HTERT RPE-1 (cell line): Measurements from ENCODE around the gene KIF21A.

Experiments used
- in situ Hi-C: fragments of 300-500 bp; cut with MboI; formaldehyde crosslinking; loops from 4 replicates; pipeline ENCODE4 v1.14.3; 2020; ENCODE audit warnings: low sequenced_read_pairs

Gene KIF21A

DNA sequence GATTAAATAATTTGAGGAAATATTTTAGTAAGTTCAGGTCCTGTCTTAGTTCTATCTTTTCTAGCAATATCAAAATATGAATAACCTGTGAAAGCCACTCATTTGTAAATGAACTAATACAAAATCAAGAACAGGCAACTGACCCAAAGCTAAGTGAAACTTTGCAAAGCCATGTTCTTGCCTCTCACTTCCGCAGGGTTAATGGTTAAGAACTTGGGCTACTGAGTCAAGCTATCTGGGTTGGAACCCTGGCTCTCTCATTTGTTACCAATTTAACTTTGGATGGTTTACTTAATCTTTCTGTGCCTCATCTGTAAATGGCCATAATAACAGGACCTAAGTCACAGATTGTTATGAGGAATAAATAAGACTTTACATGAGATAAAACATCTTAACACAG lies 2.8 kb downstream of the KIF21A start:
- in situ Hi-C loops = no loop called here

DNA sequence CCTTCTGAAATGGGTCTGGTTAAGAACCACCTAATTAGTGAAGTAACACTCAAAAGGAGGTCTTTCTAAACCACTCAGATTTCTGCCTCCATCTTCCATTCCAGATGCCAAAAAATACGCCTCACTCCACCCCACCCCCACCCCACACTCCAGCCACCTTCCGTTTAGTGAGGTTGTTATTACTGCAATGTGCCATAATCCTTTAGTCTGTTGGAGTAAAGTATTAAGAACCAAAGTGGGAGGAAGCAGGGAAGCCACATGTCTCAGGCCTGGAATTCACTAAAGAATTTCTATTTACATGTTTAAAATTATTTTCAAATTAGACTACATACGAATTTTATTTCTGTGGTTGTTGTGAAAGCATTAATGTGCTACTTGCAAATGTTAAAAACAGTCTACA lies 7.4 kb downstream of the KIF21A start:
- in situ Hi-C loops = no loop called here

DNA sequence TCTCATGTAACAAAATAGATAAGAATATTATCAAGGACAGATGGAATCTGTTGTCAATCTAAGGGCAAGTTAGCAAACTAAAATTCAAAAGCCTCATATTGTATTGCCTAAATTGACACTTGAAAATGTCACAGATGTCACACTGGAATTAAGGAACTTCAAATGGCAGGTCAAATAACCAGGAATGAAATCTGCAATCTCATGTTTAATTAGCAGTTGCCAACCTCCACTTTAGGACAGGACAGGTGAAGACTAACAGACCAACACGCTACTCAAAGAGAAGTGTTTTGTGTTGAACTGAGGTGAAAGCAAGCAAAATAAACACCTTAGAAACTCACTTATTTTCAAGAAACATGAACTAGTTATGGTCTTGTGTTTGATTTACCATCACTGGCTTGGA lies 11.1 kb downstream of the KIF21A start:
- in situ Hi-C loops = no loop called here

DNA sequence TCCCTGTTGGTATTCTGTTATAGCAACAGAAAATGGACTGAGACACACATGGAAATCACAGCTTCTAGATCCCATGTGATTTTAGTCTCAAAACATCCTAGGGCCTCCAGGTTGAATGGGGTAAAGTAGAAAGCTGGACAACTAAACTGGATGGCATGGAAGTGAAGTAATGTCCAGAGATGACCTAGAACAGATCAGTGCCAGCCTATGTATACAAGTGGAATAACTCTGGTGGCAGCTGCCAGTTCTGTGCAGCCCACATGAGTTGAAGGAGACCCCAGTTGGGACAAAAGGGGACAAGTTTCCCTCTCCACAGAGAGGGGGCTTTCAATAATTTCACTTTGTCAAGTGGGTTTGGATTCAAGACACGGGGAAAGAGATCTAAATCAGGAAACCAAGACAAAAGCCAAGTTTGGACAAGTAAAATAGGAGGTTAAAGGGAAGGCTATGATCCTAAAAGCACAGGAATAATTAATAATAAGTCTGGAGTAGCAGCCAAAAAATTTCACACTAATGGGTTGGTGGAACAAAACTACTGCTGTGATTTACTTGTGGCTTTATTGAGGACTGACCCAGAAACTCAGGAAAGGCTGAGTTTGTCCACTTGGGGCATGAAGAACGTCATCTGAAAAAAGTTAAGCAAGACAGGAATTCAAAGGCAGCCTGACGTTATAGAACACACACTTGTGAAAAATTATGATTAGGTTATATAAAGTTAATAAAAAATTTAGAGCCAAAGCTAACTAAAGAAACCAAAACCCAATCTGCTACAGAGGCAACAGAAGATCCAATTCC lies 11.7 kb downstream of the KIF21A start:
- in situ Hi-C loops = no loop called here

DNA sequence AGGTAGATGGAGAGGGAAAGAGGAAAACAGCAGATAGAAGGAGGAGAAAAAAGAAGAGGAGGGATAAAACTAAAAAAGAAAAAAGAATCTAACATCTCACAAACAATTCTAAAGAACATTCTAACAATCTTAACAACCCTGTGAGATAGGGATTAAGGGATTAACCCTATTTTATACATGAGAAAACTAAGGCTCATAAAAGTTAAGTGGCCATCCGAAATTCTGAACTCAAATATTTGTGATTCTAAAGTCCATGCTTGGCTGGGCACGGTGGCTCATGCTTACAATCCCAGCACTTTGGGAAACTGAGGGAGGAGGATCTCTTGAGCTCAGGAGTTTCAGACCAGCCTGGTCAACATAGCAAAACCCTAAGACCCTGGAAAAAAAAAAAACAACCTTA lies 13.1 kb downstream of the KIF21A start:
- in situ Hi-C loops = no loop called here

DNA sequence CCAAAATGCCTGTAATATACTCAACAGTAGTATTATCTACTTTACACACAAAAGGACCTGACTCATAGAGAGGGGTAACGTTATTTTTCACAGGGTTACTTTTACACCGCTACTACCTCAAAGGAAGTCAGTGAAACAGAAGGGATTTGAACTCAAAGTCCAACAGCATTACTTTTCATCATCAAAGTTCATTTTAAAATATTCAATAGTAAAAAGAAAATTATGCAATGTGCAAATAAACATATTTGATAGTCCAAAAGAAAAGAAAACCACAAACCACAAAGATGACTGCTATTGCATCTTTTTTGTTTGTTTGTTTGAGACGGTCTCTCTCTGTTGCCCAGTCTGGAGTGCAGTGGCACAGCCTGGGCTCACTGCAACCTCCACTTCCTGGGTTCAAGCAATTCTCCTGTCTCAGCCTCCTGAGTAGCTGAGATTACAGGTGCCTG lies 15.5 kb downstream of the KIF21A start:
- in situ Hi-C loops = no loop called here

DNA sequence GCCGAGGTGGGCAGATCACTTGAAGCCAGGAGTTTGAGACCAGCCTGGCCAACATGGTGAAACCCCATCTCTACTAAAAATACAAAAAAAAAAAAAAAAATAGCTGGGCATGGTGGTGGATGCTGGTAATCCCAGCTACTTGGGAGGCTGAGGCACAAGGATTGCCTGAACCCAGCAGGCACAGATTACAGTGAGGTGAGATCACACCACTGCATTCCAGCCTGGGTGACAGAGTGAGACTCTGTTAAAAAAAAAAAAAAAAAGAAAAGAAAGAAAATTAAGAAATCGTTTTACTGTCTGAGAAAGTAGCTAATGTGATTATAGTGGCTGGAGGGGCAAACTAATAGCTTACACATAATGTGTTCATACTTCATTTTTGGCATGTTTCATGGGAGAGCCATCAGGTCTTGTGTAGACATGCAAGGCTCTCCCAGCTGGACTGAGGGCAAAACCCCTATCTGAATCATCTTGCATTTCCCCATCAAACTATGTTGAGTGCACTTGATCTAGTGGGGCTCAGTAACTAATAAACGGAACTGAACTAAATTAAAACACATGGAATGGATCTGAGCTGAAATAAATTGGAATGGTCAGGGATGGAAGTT lies 16.2 kb downstream of the KIF21A start:
- in situ Hi-C loops = no loop called here

DNA sequence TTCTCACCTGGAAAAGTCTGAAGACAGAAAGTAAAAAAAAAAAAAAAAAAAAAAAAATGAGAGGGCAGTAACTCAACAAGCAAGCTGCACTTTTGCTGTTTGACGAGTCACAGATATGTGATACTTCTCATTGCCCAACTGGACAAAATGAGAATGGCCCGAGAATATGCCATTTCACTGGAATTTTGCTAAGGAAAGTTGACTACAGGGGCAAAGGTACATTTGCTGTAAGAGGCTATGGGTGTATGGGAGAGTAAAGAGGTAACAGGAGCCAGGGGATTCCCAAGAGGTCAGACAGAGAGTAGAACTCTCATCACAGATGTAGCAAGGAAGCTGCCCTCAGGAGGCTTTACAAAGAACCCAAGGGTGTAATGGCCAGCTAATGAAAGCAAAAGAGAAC lies 22.9 kb downstream of the KIF21A start:
- in situ Hi-C loops = no loop called here

DNA sequence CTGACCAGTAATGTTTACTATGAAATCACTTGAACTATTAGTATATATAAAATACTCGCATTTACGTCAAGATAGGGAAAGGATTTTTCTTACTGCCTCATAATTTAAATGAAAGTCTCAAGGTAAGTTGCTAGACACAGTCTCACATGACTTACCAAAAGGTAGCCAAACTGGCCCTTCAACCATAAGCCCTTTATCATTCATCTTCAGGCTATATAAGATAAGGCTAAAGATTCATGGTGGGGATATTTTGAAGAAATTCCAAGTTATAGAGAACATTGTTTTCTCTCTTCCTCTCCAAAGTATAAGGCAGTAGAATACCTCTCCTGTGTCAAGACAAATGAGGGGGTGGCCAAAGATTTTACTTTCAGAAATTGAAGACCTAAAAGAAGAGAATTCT lies 23.4 kb downstream of the KIF21A start:
- in situ Hi-C loops = no loop called here

DNA sequence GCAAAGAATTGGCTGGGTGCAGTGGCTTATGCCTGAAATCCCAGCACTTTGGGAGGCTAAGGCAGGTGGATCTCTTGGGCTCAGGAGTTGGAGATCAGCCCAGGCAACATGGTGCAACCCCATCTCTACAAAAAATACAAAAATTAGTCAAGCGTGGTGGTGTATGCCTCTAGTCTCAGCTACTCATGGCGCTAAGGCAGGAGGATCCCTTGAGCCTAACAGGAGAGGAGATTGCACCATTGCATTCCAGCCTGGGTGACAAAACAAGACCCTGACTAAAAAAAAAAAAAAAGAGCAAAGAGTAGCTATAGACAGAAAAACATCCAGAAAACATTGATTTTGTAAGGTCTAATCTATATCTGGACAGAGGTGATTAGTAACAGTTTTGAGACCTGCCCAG lies 25.0 kb downstream of the KIF21A start:
- in situ Hi-C loops = no loop called here

DNA sequence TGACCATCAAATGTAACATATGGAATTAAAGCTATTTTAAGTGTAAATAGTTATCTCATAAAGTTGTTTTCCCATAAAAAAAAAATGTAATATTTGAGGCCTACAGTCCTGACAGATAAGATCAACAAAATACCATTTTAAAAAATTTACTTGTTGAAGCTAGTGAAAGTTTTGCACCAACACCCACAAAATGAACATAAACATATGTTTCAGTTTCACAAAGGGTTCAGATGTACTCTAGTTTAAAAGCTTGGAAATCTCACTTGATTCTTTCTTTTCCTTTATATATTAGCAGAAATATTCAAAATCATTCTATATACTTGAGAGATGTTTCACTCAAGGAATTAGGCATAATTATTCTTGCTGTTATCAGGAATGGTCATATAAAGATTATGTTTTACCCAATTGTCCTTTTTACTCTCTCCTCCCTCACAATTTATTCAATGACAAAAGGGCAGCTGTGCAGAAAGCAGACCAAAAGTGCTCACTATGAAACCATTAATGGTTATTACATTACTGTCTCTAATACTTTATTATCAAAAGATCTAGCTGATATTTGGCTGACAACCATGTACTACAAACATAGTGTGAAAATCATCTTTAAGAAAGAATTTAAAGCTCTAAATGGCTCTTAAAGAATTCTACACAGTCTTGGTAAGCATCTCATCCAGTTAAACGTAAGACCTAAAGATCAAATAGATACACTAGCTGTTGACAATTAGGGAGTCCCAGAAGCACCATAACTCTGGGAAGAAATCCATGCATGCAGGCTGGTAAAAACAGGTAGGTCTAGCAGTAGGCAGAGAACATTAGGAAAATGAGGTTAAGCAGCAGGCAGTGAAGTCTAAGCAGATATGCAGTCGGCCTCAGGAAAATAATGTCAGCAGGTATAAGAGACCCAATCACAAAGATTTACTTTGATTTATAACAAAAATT lies 28.8 kb downstream of the KIF21A start:
- in situ Hi-C loops = no loop called here

DNA sequence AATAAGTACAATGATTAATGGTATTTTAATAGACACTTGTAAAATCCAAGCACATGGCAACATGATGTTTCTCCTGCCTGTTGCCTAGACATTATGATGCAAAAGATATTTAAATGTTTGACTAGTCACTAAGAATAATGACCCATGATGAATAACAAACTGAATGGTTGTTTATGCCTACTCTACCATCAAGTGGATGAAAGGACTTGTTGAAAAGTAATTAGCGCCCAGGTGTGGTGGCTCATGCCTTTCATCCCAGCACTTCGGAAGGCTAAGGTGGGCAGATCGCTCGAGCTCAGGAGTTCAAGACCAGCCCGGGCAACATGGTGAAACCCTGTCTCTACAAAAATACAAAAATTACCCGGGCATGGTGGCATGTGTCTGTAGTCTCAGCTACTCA lies 30.7 kb downstream of the KIF21A start:
- in situ Hi-C loops = no loop called here

DNA sequence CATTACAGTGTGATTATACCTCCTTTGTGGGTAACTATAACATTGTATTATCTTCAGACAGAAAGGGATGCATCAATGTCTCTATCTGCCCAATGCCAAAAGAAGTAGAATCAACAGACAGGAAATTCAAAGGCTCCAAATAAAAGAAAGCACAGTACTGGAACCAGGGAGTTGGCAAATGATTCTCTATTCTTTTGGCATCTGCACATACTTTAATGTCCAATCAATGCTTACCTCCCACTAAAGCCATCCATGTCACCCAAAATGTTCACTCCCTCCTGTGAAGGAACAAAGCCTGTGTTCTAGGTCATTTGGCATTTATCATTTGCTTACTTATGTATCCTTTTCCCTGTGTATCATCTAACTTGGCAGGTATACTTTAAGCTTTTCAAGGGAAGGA lies 36.7 kb downstream of the KIF21A start:
- in situ Hi-C loops = no loop called here

DNA sequence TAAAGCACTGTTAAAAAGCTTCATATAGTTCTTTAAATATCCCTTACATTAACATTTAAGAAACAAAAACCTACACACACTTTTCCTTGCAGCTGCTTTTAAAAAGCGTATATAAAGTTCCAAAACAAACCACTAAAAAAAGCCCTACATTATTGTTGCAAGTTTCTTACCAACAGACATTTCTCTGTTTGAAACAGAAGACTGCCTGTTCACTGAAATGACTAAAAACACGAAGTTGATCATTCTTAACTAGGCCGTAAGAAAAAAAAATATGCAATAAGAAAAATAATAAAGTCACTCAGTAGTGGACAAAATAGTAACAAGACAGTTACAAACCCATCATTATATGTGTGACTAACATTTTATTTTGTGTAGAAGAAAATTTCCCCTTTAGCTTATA lies 37.3 kb downstream of the KIF21A start:
- in situ Hi-C loops = no loop called here

DNA sequence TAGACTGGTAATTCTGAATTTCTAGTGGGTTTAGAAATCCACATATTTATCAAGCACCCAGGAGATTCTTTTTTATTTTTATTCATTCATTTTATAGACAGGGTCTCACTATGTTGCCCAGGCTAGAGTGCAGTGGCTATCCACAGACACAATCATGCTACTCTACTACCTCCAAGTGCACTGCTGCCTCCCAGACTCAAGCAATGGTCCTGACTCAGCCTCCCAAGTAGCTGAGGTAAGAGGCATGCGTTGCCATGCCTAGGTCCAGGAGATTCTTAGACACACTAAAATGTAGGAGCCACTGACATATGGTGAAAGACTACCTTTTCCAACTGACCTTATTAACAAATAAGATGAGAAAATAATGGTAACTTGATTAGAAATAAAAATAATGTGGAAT lies 38.9 kb downstream of the KIF21A start:
- in situ Hi-C loops = no loop called here

DNA sequence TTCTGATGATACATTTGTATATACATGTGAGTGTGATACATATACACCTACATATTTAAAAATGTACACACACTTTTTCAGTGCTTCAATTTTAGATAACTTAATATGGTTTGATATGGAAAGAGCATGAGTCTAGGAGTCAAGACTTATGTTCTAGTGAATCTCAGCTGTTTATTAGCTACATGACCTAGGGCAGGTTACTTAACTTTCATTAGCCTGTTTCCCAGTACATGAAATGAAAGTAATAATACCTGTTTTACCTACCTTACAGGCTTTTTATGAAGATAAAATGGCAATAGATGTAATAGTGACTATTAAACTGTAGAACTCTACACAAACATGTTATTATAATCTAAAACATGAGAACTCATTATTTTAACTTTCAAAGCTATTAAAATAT lies 39.5 kb downstream of the KIF21A start:
- in situ Hi-C loops = no loop called here

DNA sequence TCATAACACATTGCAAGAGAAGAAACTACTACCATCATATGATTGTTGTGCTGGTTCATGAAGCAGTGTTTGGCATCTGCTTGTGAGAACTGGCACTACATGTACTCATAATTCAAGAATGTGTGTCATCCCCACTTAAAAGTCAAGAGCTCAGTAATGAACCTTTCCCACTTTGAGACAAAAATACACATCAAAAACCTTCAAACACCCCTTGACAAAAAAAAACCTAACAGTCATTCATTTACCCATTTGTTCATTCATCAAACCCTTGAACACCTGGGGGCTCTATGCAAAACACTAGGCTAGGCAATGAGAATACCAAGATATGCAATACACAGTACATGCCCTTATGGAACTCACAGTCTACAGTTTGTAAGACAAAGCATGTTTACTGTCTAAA lies 40.0 kb downstream of the KIF21A start:
- in situ Hi-C loops = no loop called here

DNA sequence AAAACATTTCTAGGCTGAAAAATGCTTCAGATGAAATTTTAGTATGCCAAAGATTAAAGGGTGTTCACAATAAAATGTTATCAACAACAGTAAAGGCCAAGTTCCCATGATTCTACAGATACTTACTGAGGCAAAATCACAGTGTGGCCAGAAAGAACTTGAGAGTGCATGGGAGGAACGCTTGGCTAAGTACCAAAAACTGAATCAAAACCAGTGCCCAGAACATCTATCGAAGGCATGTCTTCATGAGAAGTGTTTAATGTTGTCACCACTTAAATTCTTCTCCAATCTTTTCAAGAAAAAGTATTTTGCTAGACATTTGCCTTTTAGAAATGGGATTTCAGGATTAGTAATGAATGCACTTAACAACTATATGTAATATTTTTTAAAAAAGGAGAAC lies 41.5 kb downstream of the KIF21A start:
- in situ Hi-C loops = no loop called here

DNA sequence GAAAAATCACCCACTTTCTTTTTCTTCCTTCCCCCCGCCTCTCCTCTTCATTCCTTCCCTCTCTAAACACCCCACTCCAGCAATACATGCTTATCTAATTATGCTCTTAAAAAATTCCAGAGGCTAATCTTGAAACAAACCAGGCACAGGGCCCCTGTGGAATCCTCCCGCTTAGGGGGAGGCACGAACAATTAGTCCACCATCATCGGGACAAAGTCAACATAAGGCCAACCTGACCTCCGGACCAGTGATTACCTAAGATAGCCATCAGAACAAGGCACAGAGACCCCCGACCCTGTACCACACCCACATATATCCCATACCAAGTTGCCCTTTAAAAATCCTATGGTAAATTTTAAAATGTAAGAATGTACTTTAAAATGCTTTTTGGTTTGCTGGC lies 47.1 kb downstream of the KIF21A start:
- in situ Hi-C loops = no loop called here

DNA sequence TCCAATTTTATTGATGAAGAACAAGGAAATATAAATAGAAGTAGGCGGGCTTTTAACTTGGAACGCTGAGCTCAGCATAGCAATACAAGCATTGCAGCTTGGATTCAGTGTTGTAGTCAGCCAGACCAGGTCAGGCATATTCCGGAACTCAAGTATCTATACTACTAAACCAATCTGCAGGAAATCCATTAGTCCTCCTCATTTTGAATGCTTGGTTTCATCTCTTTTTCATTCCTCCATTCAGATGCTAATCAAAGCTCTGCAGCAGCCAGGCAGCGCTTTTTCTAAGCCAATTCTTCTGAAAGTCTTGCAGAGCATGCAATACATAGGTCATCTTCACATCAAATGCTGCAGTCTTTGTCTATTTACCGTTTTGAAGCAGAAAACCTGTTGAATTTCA lies 49.0 kb downstream of the KIF21A start:
- in situ Hi-C loops = no loop called here

DNA sequence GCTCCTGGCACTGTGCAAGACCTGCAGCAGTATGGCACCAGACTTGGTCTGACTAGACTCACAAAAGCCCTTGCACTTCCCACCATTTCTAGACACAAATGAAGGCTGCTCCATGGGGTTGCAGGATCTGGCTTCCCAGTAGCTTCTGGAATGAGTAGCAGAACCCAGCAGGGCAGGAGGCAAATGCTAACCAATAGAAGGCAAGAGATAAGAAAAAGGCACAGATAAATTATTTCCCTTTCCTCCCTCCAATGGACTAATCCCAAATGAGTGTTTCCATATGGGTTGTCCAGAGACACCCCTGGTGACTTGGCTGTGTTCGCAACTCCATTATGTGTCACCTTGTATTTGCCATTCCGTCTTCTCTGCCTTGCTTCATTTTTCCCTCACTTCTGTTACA lies 49.7 kb downstream of the KIF21A start:
- in situ Hi-C loops = no loop called here
